Peyer's patch (tissue), 4 donors: ENCODE measurements around the gene TMEM63B.

Experiments
- CTCF ChIP-seq, 6 experiments: fragments of 450-650 bp in 4 of 6; fragments of 200-600 bp in 2 of 6; sonication (generic) in 1 of 6; IDR thresholded peaks; one replicate each; pipeline ENCODE4 v1.5.1; 2017 to 2019; ENCODE audit warnings: antibody characterized with exemption in 6 of 6, mild to moderate bottlenecking in 3 of 6, moderate library complexity in 1 of 6
- POLR2A ChIP-seq, 2 donors: fragments of 450-650 bp; IDR thresholded peaks; one replicate each; pipeline ENCODE4 v1.5.1; 2017; ENCODE audit warnings: antibody characterized with exemption in 2 of 2, mild to moderate bottlenecking in 2 of 2, moderate library complexity in 2 of 2

DNA sequence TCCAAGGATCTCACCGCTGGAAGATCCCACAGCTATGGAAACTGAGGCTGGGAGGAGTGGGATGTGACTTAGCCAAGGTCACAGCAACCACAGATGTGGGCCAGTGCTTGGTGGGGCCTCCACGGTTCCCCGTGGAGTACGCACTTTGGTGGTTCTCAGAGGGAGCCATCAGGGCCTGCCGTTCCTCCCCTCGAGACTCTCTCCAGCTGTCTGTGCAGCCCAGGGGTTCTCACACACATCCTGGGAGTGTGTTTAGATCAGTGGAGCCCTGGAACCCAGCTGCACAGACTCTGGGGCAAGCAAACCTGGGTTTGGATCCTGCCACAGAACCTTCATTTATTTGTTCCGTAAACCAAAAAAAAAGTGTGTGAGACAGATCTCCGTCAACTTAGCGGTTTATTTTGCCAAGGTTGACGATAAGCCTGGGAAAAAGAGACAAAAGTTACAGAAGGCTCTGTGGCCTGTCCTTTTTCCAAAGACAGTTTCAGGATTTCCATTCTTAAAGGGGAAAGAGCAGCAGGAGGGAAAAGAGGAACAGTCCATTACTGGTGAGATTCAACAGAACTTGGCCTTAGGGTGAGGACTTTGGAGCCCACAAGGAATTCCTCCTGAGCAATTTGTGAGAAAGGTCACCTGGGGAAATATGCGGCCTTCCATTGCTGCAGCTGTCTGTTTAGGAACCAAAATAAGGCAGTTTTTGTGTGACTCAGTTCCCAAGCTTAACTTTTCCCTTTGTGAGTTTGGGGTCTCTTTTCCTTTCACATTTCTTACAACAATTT lies 75.8 kb downstream of the TMEM63B start:
- no peak for TF ChIP-seq POLR2A (IDR thresholded peaks at IDR 0.05)
- no peak for TF ChIP-seq CTCF (IDR thresholded peaks at IDR 0.05)
